GM12878 (cell line): ENCODE results near the gene TXNL1.
"Not testable (repeated sequence)": the region's sequence is repeated elsewhere in the genome, so short reads cannot be mapped to it uniquely, and the experiment has no call there.

Experiments
- CEBPB ChIP-seq, 2 experiments: fragments of 150-350 bp in 1 of 2; IDR thresholded peaks; 2 replicates each; pipeline ENCODE4 v1.6.1; 2012 to 2014; ENCODE audit warnings: low read depth in 2 of 2, low read length in 2 of 2, borderline replicate concordance in 1 of 2, inconsistent platforms in 1 of 2
- CTCF ChIP-seq, 3 experiments: IDR thresholded peaks in 2 of 3; conservative IDR thresholded peaks in 1 of 3; 2 replicates each; pipeline ENCODE4 v1.5.1; 2011; ENCODE audit warnings: low read depth in 3 of 3, low read length in 3 of 3, mild to moderate bottlenecking in 3 of 3, control low read depth in 2 of 3, moderate library complexity in 2 of 3, inconsistent platforms in 1 of 3, mixed read lengths in 1 of 3; ENCODE audit not compliant: control insufficient read depth in 2 of 3, insufficient read depth in 1 of 3; ENCODE audit errors: extremely low read depth in 1 of 3
- HCFC1 ChIP-seq: fragments of 150-350 bp; IDR thresholded peaks from 2 replicates; pipeline ENCODE4 v1.6.1; 2014; ENCODE audit warnings: low read length
- HDAC6 ChIP-seq: fragments of 200-600 bp; sonication (generic); IDR thresholded peaks from one replicate; pipeline ENCODE4 v1.8.0; 2017; ENCODE audit warnings: antibody characterized with exemption; ENCODE audit not compliant: unreplicated experiment
- POLR2A ChIP-seq: IDR thresholded peaks from 2 replicates; pipeline ENCODE4 v1.6.1; 2011; ENCODE audit warnings: low read depth, mild to moderate bottlenecking, low read length
- POLR2AphosphoS5 ChIP-seq: IDR thresholded peaks from 2 replicates; pipeline ENCODE4 v1.6.1; 2011; ENCODE audit warnings: mild to moderate bottlenecking, low read length, inconsistent platforms
- RAD21 ChIP-seq: IDR thresholded peaks from 2 replicates; pipeline ENCODE4 v1.6.1; 2011; ENCODE audit warnings: mild to moderate bottlenecking, low read depth, low read length, moderate library complexity; ENCODE audit not compliant: insufficient read depth
- RFX5 ChIP-seq: IDR thresholded peaks from 2 replicates; pipeline ENCODE4 v1.6.1; 2011; ENCODE audit warnings: low read depth, low read length, improper control_type of control experiment
- SRF ChIP-seq, 2 experiments: IDR thresholded peaks; 2 replicates each; pipeline ENCODE4 v1.6.1; 2011; ENCODE audit warnings: low read depth in 2 of 2, low read length in 2 of 2, mild to moderate bottlenecking in 1 of 2, moderate library complexity in 1 of 2
- YY1 ChIP-seq: IDR thresholded peaks from 2 replicates; pipeline ENCODE4 v1.6.1; 2011; ENCODE audit warnings: low read depth, mild to moderate bottlenecking, low read length
- ZNF384 ChIP-seq: IDR thresholded peaks from 2 replicates; pipeline ENCODE4 v1.6.1; 2012; ENCODE audit warnings: low read depth, mild to moderate bottlenecking, low read length, improper control_type of control experiment, borderline replicate concordance
- TF ChIP-seq, protein P1 (sequence below): IDR thresholded peaks from 2 replicates; pipeline ENCODE4 v1.6.1; 2012; ENCODE audit warnings: mild to moderate bottlenecking, low read depth, low read length
- TF ChIP-seq, protein P2 (sequence below): IDR thresholded peaks from 2 replicates; pipeline ENCODE4 v1.6.1; 2012; ENCODE audit warnings: low read depth, low read length, improper control_type of control experiment
- TF ChIP-seq, protein P3 (sequence below): IDR thresholded peaks from 2 replicates; pipeline ENCODE4 v1.6.1; 2011; ENCODE audit warnings: mild to moderate bottlenecking, low read depth, low read length, moderate library complexity; ENCODE audit not compliant: insufficient replicate concordance

DNA sequence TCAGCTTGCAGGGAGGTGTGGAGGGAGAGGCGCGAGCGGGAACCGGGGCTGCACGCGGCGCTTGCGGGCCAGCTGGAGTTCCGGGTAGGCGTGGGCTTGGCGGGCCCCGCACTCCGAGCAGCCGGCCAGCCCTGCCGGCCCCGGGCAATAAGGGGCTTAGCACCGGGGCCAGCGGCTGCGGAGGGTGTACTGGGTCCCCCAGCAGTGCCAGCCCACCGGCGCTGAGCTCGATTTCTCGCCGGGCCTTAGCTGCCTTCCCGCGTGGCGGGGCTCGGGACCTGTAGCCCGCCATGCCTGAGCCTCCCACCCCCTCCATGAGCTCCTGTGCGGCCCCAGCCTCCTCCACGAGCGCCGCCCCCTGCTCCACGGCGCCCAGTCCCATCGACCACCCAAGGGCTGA lies 66.1 kb downstream of the TXNL1 start:
- not testable (repeated sequence) for TF ChIP-seq SRF (IDR thresholded peaks at IDR 0.05; ENCODE audit: low read depth in 2 of 2, low read length in 2 of 2); CTCF (IDR thresholded peaks at IDR 0.05 in 2 of 3, conservative IDR thresholded peaks at IDR 0.05 in 1 of 3; ENCODE audit: control insufficient read depth in 2 of 3, extremely low read depth in 1 of 3, insufficient read depth in 1 of 3, low read depth in 3 of 3, low read length in 3 of 3); POLR2A; POLR2AphosphoS5; HDAC6; YY1; HCFC1; ZNF384; CEBPB (IDR thresholded peaks at IDR 0.05; ENCODE audit: borderline replicate concordance in 1 of 2, low read depth in 2 of 2, low read length in 2 of 2); RAD21; RFX5
- TF ChIP-seq, protein P1, sequence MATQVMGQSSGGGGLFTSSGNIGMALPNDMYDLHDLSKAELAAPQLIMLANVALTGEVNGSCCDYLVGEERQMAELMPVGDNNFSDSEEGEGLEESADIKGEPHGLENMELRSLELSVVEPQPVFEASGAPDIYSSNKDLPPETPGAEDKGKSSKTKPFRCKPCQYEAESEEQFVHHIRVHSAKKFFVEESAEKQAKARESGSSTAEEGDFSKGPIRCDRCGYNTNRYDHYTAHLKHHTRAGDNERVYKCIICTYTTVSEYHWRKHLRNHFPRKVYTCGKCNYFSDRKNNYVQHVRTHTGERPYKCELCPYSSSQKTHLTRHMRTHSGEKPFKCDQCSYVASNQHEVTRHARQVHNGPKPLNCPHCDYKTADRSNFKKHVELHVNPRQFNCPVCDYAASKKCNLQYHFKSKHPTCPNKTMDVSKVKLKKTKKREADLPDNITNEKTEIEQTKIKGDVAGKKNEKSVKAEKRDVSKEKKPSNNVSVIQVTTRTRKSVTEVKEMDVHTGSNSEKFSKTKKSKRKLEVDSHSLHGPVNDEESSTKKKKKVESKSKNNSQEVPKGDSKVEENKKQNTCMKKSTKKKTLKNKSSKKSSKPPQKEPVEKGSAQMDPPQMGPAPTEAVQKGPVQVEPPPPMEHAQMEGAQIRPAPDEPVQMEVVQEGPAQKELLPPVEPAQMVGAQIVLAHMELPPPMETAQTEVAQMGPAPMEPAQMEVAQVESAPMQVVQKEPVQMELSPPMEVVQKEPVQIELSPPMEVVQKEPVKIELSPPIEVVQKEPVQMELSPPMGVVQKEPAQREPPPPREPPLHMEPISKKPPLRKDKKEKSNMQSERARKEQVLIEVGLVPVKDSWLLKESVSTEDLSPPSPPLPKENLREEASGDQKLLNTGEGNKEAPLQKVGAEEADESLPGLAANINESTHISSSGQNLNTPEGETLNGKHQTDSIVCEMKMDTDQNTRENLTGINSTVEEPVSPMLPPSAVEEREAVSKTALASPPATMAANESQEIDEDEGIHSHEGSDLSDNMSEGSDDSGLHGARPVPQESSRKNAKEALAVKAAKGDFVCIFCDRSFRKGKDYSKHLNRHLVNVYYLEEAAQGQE, result not testable (repeated sequence)
- TF ChIP-seq, protein P2, sequence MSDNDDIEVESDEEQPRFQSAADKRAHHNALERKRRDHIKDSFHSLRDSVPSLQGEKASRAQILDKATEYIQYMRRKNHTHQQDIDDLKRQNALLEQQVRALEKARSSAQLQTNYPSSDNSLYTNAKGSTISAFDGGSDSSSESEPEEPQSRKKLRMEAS, result not testable (repeated sequence)
- TF ChIP-seq, protein P3, sequence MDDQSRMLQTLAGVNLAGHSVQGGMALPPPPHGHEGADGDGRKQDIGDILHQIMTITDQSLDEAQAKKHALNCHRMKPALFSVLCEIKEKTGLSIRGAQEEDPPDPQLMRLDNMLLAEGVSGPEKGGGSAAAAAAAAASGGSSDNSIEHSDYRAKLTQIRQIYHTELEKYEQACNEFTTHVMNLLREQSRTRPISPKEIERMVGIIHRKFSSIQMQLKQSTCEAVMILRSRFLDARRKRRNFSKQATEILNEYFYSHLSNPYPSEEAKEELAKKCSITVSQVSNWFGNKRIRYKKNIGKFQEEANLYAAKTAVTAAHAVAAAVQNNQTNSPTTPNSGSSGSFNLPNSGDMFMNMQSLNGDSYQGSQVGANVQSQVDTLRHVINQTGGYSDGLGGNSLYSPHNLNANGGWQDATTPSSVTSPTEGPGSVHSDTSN, result not testable (repeated sequence)
